GM23338 (cell line): Measurements from ENCODE around the gene MIER2. TPM values are rescaled to one million over a fixed set of nuclear protein-coding genes. Genes with fewer than 3 reads are reported as not detected.

ENCODE experiments used
- ATAC-seq: fragments of 200-7000 bp; cut with Tn5 transposase; 3 replicates; pipeline ENCODE4 v1.9.1; 2020
- DNase-seq: peaks from one replicate; pipeline ENCODE4 v3.0.0-alpha.2; 2015; ENCODE audit warnings: low spot score
- H2AFZ ChIP-seq: fragments of 200-600 bp; sonication (generic); 2 replicates; pipeline ENCODE4 v1.8.0; 2016; ENCODE audit warnings: antibody characterized with exemption, mild to moderate bottlenecking, moderate library complexity
- H3F3A ChIP-seq: fragments of 200-600 bp; sonication (generic); replicated peaks from 2 replicates; pipeline ENCODE4 v1.8.0; 2017; ENCODE audit warnings: antibody characterized with exemption, mixed run types, low read depth
- H3K27ac ChIP-seq: fragments of 200-600 bp; sonication (generic); 2 replicates; pipeline ENCODE4 v1.6.1; 2016; ENCODE audit warnings: low read depth
- H3K27me3 ChIP-seq: fragments of 200-600 bp; sonication (generic); 2 replicates; pipeline ENCODE4 v1.8.0; 2016; ENCODE audit warnings: mild to moderate bottlenecking, mixed run types, moderate library complexity; ENCODE audit not compliant: insufficient read depth
- H3K36me3 ChIP-seq: fragments of 200-600 bp; sonication (generic); 2 replicates; pipeline ENCODE4 v1.8.0; 2016; ENCODE audit warnings: mild to moderate bottlenecking; ENCODE audit not compliant: insufficient read depth
- H3K4me1 ChIP-seq: fragments of 200-600 bp; sonication (generic); 2 replicates; pipeline ENCODE4 v1.8.0; 2016; ENCODE audit warnings: mild to moderate bottlenecking, moderate library complexity; ENCODE audit not compliant: insufficient read depth
- H3K4me2 ChIP-seq: fragments of 200-600 bp; sonication (generic); 2 replicates; pipeline ENCODE4 v1.7.1; 2017; ENCODE audit warnings: mixed run types
- H3K4me3 ChIP-seq: fragments of 200-600 bp; sonication (generic); 2 replicates; pipeline ENCODE4 v1.6.1; 2016; ENCODE audit warnings: mixed run types
- H3K79me2 ChIP-seq: fragments of 200-600 bp; sonication (generic); replicated peaks from 2 replicates; pipeline ENCODE4 v1.8.0; 2017; ENCODE audit warnings: mild to moderate bottlenecking; ENCODE audit not compliant: insufficient read depth
- H3K9me2 ChIP-seq: fragments of 200-600 bp; sonication (generic); 2 replicates; pipeline ENCODE4 v1.8.0; 2017; ENCODE audit not compliant: insufficient read depth
- H4K20me1 ChIP-seq: fragments of 200-600 bp; sonication (generic); replicated peaks from 2 replicates; pipeline ENCODE4 v1.8.0; 2017; ENCODE audit warnings: mild to moderate bottlenecking; ENCODE audit not compliant: insufficient read depth
- H3K27ac Mint-ChIP-seq: 2 replicates; pipeline ENCODE4 v1.8.0; 2020; ENCODE audit warnings: inconsistent platforms, mild to moderate bottlenecking, moderate library complexity, mixed read lengths
- H3K27me3 Mint-ChIP-seq: 3 replicates; pipeline ENCODE4 v1.8.0; 2022; ENCODE audit warnings: low read depth, mild to moderate bottlenecking, moderate library complexity, mixed read lengths, inconsistent platforms; ENCODE audit not compliant: insufficient read depth, poor library complexity
- H3K36me3 Mint-ChIP-seq: 3 replicates; pipeline ENCODE4 v1.8.0; 2021; ENCODE audit warnings: low read depth, mild to moderate bottlenecking, inconsistent platforms, moderate library complexity, mixed read lengths
- H3K4me1 Mint-ChIP-seq: 3 replicates; pipeline ENCODE4 v1.8.0; 2020; ENCODE audit warnings: mild to moderate bottlenecking, inconsistent platforms, mixed read lengths
- H3K4me3 Mint-ChIP-seq: 3 replicates; pipeline ENCODE4 v1.8.0; 2021; ENCODE audit warnings: moderate library complexity, mild to moderate bottlenecking, inconsistent platforms, mixed read lengths
- H3K9me3 Mint-ChIP-seq: 3 replicates; pipeline ENCODE4 v1.8.0; 2020; ENCODE audit warnings: moderate library complexity, mild to moderate bottlenecking, inconsistent platforms, mixed read lengths
- CREB1 ChIP-seq: fragments of 250-450 bp; sonication (Bioruptor Pico); IDR thresholded peaks from 2 replicates; pipeline ENCODE4 v1.5.0; 2020; ENCODE audit warnings: low read depth, mild to moderate bottlenecking, moderate library complexity
- ETS1 ChIP-seq: IDR thresholded peaks from 2 replicates; pipeline ENCODE4 v1.6.1; 2016; ENCODE audit warnings: antibody characterized with exemption
- EZH2phosphoT487 ChIP-seq: fragments of 200-600 bp; sonication (generic); IDR thresholded peaks from one replicate; pipeline ENCODE4 v1.8.1; 2018; ENCODE audit warnings: antibody characterized with exemption; ENCODE audit not compliant: unreplicated experiment
- JUNB ChIP-seq: IDR thresholded peaks from one replicate; pipeline ENCODE4 v1.6.1; 2016; ENCODE audit warnings: antibody characterized with exemption; ENCODE audit not compliant: unreplicated experiment
- REST ChIP-seq: IDR thresholded peaks from one replicate; pipeline ENCODE4 v1.6.1; 2018; ENCODE audit warnings: antibody characterized with exemption; ENCODE audit not compliant: unreplicated experiment
- STAT1 ChIP-seq: IDR thresholded peaks from one replicate; pipeline ENCODE4 v1.6.1; 2016; ENCODE audit warnings: antibody characterized with exemption; ENCODE audit not compliant: unreplicated experiment
- ZNF331 ChIP-seq: fragments of 250-450 bp; sonication (Bioruptor Pico); IDR thresholded peaks from 2 replicates; pipeline ENCODE4 v1.5.0; 2020; ENCODE audit warnings: low read depth, mild to moderate bottlenecking, moderate library complexity
- polyA plus RNA-seq: library from polyadenylated mRNA; unstranded; fragments of >200 nt; fragmentation: Nextera tagmentation; extraction: Ambion mirVana; gene quantifications from 2 replicates; pipeline ENCODE4 v1.2.1, GENCODE V29; 2016
- total RNA-seq: library from RNA; depleted of rRNA; stranded (reverse); fragments of >200 nt; shearing (Covaris generic); gene quantifications from 2 replicates; pipeline ENCODE4 v1.2.3, GENCODE V29; 2014
- TF ChIP-seq, protein P1 (sequence below): fragments of 250-450 bp; sonication (Bioruptor Pico); IDR thresholded peaks from 2 replicates; pipeline ENCODE4 v1.5.0; 2020; ENCODE audit warnings: mild to moderate bottlenecking, moderate library complexity

MIER2 gene
- total and polyA plus RNA-seq, 2 experiments from 2014 or later: 30.2 to 37.9 TPM

- TF ChIP-seq, protein P1, sequence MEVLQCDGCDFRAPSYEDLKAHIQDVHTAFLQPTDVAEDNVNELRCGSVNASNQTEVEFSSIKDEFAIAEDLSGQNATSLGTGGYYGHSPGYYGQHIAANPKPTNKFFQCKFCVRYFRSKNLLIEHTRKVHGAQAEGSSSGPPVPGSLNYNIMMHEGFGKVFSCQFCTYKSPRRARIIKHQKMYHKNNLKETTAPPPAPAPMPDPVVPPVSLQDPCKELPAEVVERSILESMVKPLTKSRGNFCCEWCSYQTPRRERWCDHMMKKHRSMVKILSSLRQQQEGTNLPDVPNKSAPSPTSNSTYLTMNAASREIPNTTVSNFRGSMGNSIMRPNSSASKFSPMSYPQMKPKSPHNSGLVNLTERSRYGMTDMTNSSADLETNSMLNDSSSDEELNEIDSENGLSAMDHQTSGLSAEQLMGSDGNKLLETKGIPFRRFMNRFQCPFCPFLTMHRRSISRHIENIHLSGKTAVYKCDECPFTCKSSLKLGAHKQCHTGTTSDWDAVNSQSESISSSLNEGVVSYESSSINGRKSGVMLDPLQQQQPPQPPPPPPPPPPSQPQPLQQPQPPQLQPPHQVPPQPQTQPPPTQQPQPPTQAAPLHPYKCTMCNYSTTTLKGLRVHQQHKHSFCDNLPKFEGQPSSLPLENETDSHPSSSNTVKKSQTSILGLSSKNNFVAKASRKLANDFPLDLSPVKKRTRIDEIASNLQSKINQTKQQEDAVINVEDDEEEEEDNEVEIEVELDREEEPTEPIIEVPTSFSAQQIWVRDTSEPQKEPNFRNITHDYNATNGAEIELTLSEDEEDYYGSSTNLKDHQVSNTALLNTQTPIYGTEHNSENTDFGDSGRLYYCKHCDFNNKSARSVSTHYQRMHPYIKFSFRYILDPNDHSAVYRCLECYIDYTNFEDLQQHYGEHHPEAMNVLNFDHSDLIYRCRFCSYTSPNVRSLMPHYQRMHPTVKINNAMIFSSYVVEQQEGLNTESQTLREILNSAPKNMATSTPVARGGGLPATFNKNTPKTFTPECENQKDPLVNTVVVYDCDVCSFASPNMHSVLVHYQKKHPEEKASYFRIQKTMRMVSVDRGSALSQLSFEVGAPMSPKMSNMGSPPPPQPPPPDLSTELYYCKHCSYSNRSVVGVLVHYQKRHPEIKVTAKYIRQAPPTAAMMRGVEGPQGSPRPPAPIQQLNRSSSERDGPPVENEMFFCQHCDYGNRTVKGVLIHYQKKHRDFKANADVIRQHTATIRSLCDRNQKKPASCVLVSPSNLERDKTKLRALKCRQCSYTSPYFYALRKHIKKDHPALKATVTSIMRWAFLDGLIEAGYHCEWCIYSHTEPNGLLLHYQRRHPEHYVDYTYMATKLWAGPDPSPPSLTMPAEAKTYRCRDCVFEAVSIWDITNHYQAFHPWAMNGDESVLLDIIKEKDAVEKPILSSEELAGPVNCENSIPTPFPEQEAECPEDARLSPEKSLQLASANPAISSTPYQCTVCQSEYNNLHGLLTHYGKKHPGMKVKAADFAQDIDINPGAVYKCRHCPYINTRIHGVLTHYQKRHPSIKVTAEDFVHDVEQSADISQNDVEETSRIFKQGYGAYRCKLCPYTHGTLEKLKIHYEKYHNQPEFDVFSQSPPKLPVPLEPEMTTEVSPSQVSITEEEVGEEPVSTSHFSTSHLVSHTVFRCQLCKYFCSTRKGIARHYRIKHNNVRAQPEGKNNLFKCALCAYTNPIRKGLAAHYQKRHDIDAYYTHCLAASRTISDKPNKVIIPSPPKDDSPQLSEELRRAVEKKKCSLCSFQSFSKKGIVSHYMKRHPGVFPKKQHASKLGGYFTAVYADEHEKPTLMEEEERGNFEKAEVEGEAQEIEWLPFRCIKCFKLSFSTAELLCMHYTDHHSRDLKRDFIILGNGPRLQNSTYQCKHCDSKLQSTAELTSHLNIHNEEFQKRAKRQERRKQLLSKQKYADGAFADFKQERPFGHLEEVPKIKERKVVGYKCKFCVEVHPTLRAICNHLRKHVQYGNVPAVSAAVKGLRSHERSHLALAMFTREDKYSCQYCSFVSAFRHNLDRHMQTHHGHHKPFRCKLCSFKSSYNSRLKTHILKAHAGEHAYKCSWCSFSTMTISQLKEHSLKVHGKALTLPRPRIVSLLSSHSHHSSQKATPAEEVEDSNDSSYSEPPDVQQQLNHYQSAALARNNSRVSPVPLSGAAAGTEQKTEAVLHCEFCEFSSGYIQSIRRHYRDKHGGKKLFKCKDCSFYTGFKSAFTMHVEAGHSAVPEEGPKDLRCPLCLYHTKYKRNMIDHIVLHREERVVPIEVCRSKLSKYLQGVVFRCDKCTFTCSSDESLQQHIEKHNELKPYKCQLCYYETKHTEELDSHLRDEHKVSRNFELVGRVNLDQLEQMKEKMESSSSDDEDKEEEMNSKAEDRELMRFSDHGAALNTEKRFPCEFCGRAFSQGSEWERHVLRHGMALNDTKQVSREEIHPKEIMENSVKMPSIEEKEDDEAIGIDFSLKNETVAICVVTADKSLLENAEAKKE (CRISPR knock-in tag): no peak
- TF ChIP-seq CREB1 (CRISPR knock-in tag) (no peak), REST (no peak)
Observed at GRCh38 chr19:277131-277530, 67.5 kb downstream of the MIER2 start (continued).

DNA sequence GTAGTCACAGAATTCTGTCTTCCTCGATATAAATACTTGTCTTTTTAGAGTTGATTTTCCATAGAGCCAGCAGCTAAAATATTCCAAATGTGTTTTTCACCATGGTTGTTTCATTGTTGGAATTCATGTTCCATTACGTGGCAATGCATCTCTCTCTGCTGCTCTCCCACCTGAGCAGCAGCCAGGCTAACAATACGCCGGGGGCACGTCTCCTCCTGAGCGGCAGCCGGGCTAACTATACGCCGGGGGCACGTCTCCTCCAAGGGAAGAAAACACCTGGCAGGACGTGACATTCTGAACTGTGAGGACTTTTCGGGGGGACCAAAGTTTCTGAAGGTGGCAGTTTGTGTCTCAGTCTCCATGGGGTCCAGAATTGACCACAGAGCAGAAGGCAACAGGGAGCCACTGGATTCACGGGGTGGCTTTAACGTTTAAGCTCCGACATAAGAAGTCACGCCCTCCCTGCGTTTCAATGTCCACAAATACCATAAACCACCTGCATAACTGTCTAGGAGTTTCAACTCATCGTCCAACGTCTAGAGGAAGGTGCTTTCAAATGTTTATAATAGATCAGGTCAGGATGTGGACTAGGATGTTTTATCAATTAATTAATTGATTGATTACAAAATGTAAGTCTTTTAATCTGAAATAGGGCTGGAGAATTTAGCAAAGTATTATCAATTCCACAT lies 68.5 kb downstream of the MIER2 start:
- no peak overlapping the region for H2AFZ ChIP-seq
- peaks cover 11% of the 10 kb centered on the region for H3K27me3 Mint-ChIP-seq
- no peaks in the 10 kb centered on the region; the same call in 2 of the 3 replicates for H3K9me3 Mint-ChIP-seq
- DNase-seq: no peak
- no peaks in the 10 kb centered on the region; the same call in 1 of the 2 replicates for H3K36me3 ChIP-seq
- no peak overlapping the region for H3K27ac Mint-ChIP-seq
- no peak overlapping the region for H3K4me3 ChIP-seq
- no peak for ATAC-seq
- H3K4me1 Mint-ChIP-seq: peaks cover 13% of the 10 kb centered on the region
- peaks cover 18% of the 10 kb centered on the region; the same call in 2 of the 3 replicates for H3K36me3 Mint-ChIP-seq
- H3K27me3 ChIP-seq: no peaks in the 10 kb centered on the region
- peaks cover 6% of the 10 kb centered on the region for H3K4me1 ChIP-seq
- no peak overlapping the region for H3K4me2 ChIP-seq
- no peak overlapping the region for H3K27ac ChIP-seq
- no peaks in the 10 kb centered on the region for H3K9me2 ChIP-seq
- no peaks in the 10 kb centered on the region for H4K20me1 ChIP-seq
- no peaks in the 10 kb centered on the region for H3F3A ChIP-seq
- H3K79me2 ChIP-seq: no peaks in the 10 kb centered on the region
- no peak overlapping the region for H3K4me3 Mint-ChIP-seq
- TF ChIP-seq ZNF331: no peak
- TF ChIP-seq EZH2phosphoT487: no peak
- no peak for TF ChIP-seq ETS1
- TF ChIP-seq STAT1: no peak
- no peak for TF ChIP-seq JUNB
